GM12891 (cell line): ENCODE results near the gene UFM1.

Experiments used
- PAX5 ChIP-seq: IDR thresholded peaks from 2 replicates; pipeline ENCODE4 v1.6.1; 2011; ENCODE audit warnings: low read length, moderate library complexity, mild to moderate bottlenecking; ENCODE audit not compliant: insufficient read depth, severe bottlenecking
- POLR2A ChIP-seq: IDR thresholded peaks from 2 replicates; pipeline ENCODE4 v1.6.1; 2011; ENCODE audit warnings: low read depth, low read length, control low read depth
- POLR2AphosphoS5 ChIP-seq: IDR thresholded peaks from 2 replicates; pipeline ENCODE4 v1.6.1; 2011; ENCODE audit warnings: low read depth, low read length, control low read depth
- POU2F2 ChIP-seq: IDR thresholded peaks from 2 replicates; pipeline ENCODE4 v1.6.1; 2011; ENCODE audit warnings: low read depth, mild to moderate bottlenecking, control low read depth, low read length, moderate library complexity
- SPI1 ChIP-seq: IDR thresholded peaks from 2 replicates; pipeline ENCODE4 v1.6.1; 2011; ENCODE audit warnings: low read depth, low read length, control low read depth
- TAF1 ChIP-seq: IDR thresholded peaks from 2 replicates; pipeline ENCODE4 v1.6.1; 2011; ENCODE audit warnings: low read depth, low read length, control low read depth

DNA sequence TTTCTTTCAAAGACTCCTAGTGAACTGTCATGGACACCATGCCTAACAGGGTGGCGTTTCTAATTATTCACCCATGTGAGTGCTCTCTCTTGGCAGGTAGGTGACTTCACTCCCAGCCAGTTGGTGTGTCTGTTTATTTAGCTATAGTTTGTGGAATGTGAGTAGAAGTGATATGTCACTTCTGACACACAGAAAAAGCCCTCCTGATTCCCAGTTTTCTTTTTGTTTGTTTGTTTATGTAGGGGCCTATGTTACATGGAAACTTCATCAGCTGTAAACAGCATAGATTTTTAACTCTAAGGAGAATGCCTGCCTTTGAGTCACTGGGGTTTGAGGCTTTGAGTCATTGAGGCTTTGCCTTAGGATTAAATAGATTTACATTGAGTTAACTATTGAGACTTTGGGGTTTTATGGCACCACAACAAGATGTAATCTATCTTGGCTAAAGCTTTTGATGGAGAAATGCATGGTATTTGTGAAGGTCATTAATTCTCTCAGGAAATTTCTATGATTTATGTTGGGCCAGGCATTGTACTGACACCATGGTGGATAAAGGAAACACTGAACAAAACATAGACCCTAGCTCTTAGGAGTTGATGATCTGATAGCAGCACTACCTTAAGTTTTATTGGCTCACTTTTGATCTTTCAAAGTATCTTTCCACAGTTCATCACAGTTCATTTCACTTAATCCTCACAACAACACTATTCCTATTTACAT lies 45.3 kb downstream of the UFM1 start:
- TF ChIP-seq POLR2A (no peak), POLR2AphosphoS5 (no peak), SPI1 (no peak), TAF1 (no peak), POU2F2 (no peak), PAX5 (no peak)
